Subcutaneous abdominal adipose tissue (tissue), 5 donors: ENCODE data around the gene KRT23.

ENCODE experiments used
- H3K27ac ChIP-seq: one replicate; pipeline ENCODE4 v1.7.0; 2013; ENCODE audit warnings: low read depth, mild to moderate bottlenecking, inconsistent platforms, low read length, moderate library complexity
- H3K27me3 ChIP-seq, 5 donors: one replicate each; pipeline ENCODE4 v1.7.0; 2013; ENCODE audit warnings: low read length in 5 of 5, inconsistent platforms in 1 of 5; ENCODE audit not compliant: control insufficient read depth in 5 of 5, insufficient read depth in 4 of 5
- H3K36me3 ChIP-seq, 5 donors: one replicate each; pipeline ENCODE4 v1.7.0; 2013; ENCODE audit warnings: low read length in 5 of 5; ENCODE audit not compliant: control insufficient read depth in 5 of 5, insufficient read depth in 5 of 5
- H3K4me1 ChIP-seq, 5 donors: one replicate each; pipeline ENCODE4 v1.7.0; 2013; ENCODE audit warnings: low read length in 5 of 5, mild to moderate bottlenecking in 3 of 5, moderate library complexity in 1 of 5; ENCODE audit not compliant: control insufficient read depth in 5 of 5, insufficient read depth in 5 of 5
- H3K4me3 ChIP-seq, 5 donors: one replicate each; pipeline ENCODE4 v1.7.0; 2013; ENCODE audit warnings: low read length in 5 of 5, low read depth in 1 of 5
- H3K9ac ChIP-seq, 5 donors: one replicate each; pipeline ENCODE4 v1.7.0; 2013; ENCODE audit warnings: low read length in 5 of 5, mild to moderate bottlenecking in 4 of 5, moderate library complexity in 3 of 5
- H3K9me3 ChIP-seq, 5 donors: one replicate each; pipeline ENCODE4 v1.7.0; 2013; ENCODE audit warnings: low read length in 5 of 5; ENCODE audit not compliant: control insufficient read depth in 5 of 5
- donor health status: healthy.
- donor health status: healthy.
- donor health status: healthy.
- donor health status: healthy.
- donor health status: healthy.

The KRT23 gene

GRCh38 chr17:40966848-40967247 is 29.4 kb upstream of the KRT23 start, which contains the start of gene KRT39:
KRT39 (minus strand) TSS chr17:40966948; CDS start chr17:40966856, 92 bp downstream.
- peaks cover 0 to 8% (median 0%) of the 10 kb centered on the region in 5 donors for H3K9me3 ChIP-seq
- H3K9ac ChIP-seq = no peak within 1 kb of the TSS
- H3K27me3 ChIP-seq = peaks cover 0 to 5% (median 2%) of the 10 kb centered on the region in 5 donors
- H3K27ac ChIP-seq = no peak within 1 kb of the TSS
- no peak within 1 kb of the TSS for H3K4me3 ChIP-seq
- H3K36me3 ChIP-seq = no peaks in the 10 kb centered on the region
- H3K4me1 ChIP-seq = no peaks in the 10 kb centered on the region

GRCh38 chr17:40963838-40964237 is 26.4 kb upstream of the KRT23 start:
- Histone ChIP-seq H3K27ac (no peak overlapping the region), H3K27me3 (peaks cover 0 to 5% (median 2%) of the 10 kb centered on the region in 5 donors), H3K36me3 (no peaks in the 10 kb centered on the region), H3K9ac (no peak overlapping the region), H3K4me1 (no peaks in the 10 kb centered on the region), H3K9me3 (peaks cover 0 to 2% (median 0%) of the 10 kb centered on the region in 5 donors), H3K4me3 (no peak overlapping the region)

- Histone ChIP-seq H3K9me3 (peaks cover 0 to 2% (median 0%) of the 10 kb centered on the region in 5 donors), H3K4me3 (no peak overlapping the region), H3K9ac (no peak overlapping the region), H3K36me3 (no peaks in the 10 kb centered on the region), H3K27ac (no peak overlapping the region), H3K4me1 (no peaks in the 10 kb centered on the region), H3K27me3 (peaks cover 0 to 10% (median 2%) of the 10 kb centered on the region in 5 donors)
Measured at GRCh38 chr17:40962059-40962561, 24.7 kb upstream of the KRT23 start.

- H3K4me1 ChIP-seq = no peaks in the 10 kb centered on the region
- no peak overlapping the region for H3K9ac ChIP-seq
- no peak overlapping the region for H3K27ac ChIP-seq
- H3K36me3 ChIP-seq = no peaks in the 10 kb centered on the region
- peaks cover 0 to 7% (median 2%) of the 10 kb centered on the region in 5 donors for H3K27me3 ChIP-seq
- H3K9me3 ChIP-seq = peaks cover 0 to 2% (median 0%) of the 10 kb centered on the region in 5 donors
- H3K4me3 ChIP-seq = no peak overlapping the region
Measured at GRCh38 chr17:40961591-40961990, 24.1 kb upstream of the KRT23 start.

- Histone ChIP-seq H3K27me3 (peaks cover 0 to 5% (median 2%) of the 10 kb centered on the region in 5 donors), H3K4me3 (no peak overlapping the region), H3K9ac (no peak overlapping the region), H3K36me3 (no peaks in the 10 kb centered on the region), H3K4me1 (no peaks in the 10 kb centered on the region), H3K27ac (no peak overlapping the region), H3K9me3 (peaks cover 0 to 2% (median 0%) of the 10 kb centered on the region in 5 donors)
Measured at GRCh38 chr17:40960144-40960543, 22.7 kb upstream of the KRT23 start.

GRCh38 chr17:40958086-40958953 is 20.9 kb upstream of the KRT23 start:
- Histone ChIP-seq H3K9ac (no peak overlapping the region), H3K4me3 (no peak overlapping the region), H3K36me3 (no peaks in the 10 kb centered on the region), H3K27me3 (peaks cover 0 to 5% (median 4%) of the 10 kb centered on the region in 5 donors), H3K27ac (no peak overlapping the region), H3K4me1 (no peaks in the 10 kb centered on the region), H3K9me3 (peaks cover 0 to under 1% (median 0%) of the 10 kb centered on the region in 5 donors)

- H3K4me1 ChIP-seq = no peaks in the 10 kb centered on the region
- H3K9me3 ChIP-seq = no peaks in the 10 kb centered on the region
- no peak overlapping the region for H3K4me3 ChIP-seq
- H3K27ac ChIP-seq = no peak overlapping the region
- H3K36me3 ChIP-seq = no peaks in the 10 kb centered on the region
- peaks cover 0 to 5% (median 4%) of the 10 kb centered on the region in 5 donors for H3K27me3 ChIP-seq
- H3K9ac ChIP-seq = no peak overlapping the region
Measured at GRCh38 chr17:40956401-40957254, 19.2 kb upstream of the KRT23 start.

- no peaks in the 10 kb centered on the region for H3K4me1 ChIP-seq
- H3K27me3 ChIP-seq = peaks cover 0 to 13% (median 11%) of the 10 kb centered on the region in 5 donors
- H3K9ac ChIP-seq = no peak overlapping the region
- no peak overlapping the region for H3K4me3 ChIP-seq
- H3K36me3 ChIP-seq = no peaks in the 10 kb centered on the region
- H3K9me3 ChIP-seq = no peaks in the 10 kb centered on the region
- no peak overlapping the region for H3K27ac ChIP-seq
Measured at GRCh38 chr17:40953881-40954280, 16.4 kb upstream of the KRT23 start.

GRCh38 chr17:40952661-40953060 is 15.2 kb upstream of the KRT23 start:
- no peaks in the 10 kb centered on the region for H3K9me3 ChIP-seq
- no peaks in the 10 kb centered on the region for H3K4me1 ChIP-seq
- no peak overlapping the region for H3K27ac ChIP-seq
- no peak overlapping the region for H3K9ac ChIP-seq
- H3K27me3 ChIP-seq = peaks cover 2 to 17% (median 6%) of the 10 kb centered on the region in 5 donors
- H3K36me3 ChIP-seq = no peaks in the 10 kb centered on the region
- H3K4me3 ChIP-seq = no peak overlapping the region
